Ovary (tissue), 9 donors: ENCODE measurements around the gene PPP1R3F. TPM values are rescaled to one million over a fixed set of nuclear protein-coding genes. Genes with fewer than 3 reads are reported as not detected.
"Not testable (repeated sequence)": the region's sequence is repeated elsewhere in the genome, so short reads cannot be mapped to it uniquely, and the experiment has no call there.

Source experiments
- DNase-seq, 5 donors: peaks; one replicate each; pipeline ENCODE4 v3.0.0-alpha.2; 2019 to 2020
- H3K27ac ChIP-seq, 2 donors: fragments of 200-600 bp; one replicate each; pipeline versions ENCODE4 v1.5.1 to v1.8.0; 2019 to 2022
- H3K27me3 ChIP-seq: fragments of 200-600 bp; one replicate; pipeline ENCODE4 v1.8.0; 2022
- H3K36me3 ChIP-seq: fragments of 200-600 bp; sonication (generic); one replicate; pipeline ENCODE4 v1.5.1; 2019
- H3K4me1 ChIP-seq: one replicate; pipeline ENCODE4 v1.8.1; 2013; ENCODE audit warnings: mild to moderate bottlenecking, moderate library complexity; ENCODE audit not compliant: insufficient read depth
- H3K4me3 ChIP-seq: fragments of 200-600 bp; sonication (generic); one replicate; pipeline ENCODE4 v1.5.1; 2017
- H3K9me3 ChIP-seq, 2 donors: fragments of 200-600 bp in 1 of 2; sonication (generic) in 1 of 2; one replicate each; pipeline versions ENCODE4 v1.5.1 to v1.8.1; 2013 to 2019; ENCODE audit warnings: mild to moderate bottlenecking in 1 of 2, moderate library complexity in 1 of 2
- CTCF ChIP-seq, 3 donors: fragments of 450-650 bp in 2 of 3; fragments of 200-600 bp in 1 of 3; IDR thresholded peaks; one replicate each; pipeline versions ENCODE4 v1.5.1 to v1.8.0; 2016 to 2022; ENCODE audit warnings: antibody characterized with exemption in 3 of 3, mild to moderate bottlenecking in 1 of 3
- EP300 ChIP-seq: sonication (generic); formaldehyde crosslinking; IDR thresholded peaks from one replicate; pipeline ENCODE4 v1.6.1; 2017; ENCODE audit warnings: antibody characterized with exemption
- POLR2A ChIP-seq: fragments of 450-650 bp; IDR thresholded peaks from one replicate; pipeline ENCODE4 v1.6.1; 2017; ENCODE audit warnings: antibody characterized with exemption, mild to moderate bottlenecking, moderate library complexity
- WGBS, 3 donors: extraction: QIAGEN DNeasy Blood & Tissue Kit in 1 of 3; methylation state at CpG; one replicate each; pipeline versions ENCODE4 v1.1.5 to v1.1.7; 2013 to 2017; 5-methylcytosine and 5-hydroxymethylcytosine counted together
- intact Hi-C, 4 donors: fragments of 100-400 bp; cut with DNase I; formaldehyde crosslinking; loops; one replicate each; pipeline versions ENCODE4 v1.11.0 to v1.15.1; 2022 to 2023
- polyA plus RNA-seq, 2 donors: library from polyadenylated mRNA; stranded (reverse); fragments of 200-250 nt in 1 of 2; fragments of 350-450 nt in 1 of 2; fragmentation: Illumina TruSeq in 1 of 2; extraction: RNeasy Lipid Tissue Mini Kit (QIAGEN cat#74804) in 1 of 2; gene quantifications; one replicate each; pipeline ENCODE4 v1.2.3, GENCODE V29; 2013 to 2014
- total RNA-seq, 7 donors: library from RNA; depleted of rRNA in 2 of 7; stranded (reverse); fragments of >200 nt in 2 of 7; fragmentation: NEBNext Ultra II Directional in 3 of 7; extraction: Animal tissue kit (Norgen Biotek cat#: 25700) in 3 of 7; gene quantifications; one replicate each; pipeline versions ENCODE4 v1.1.0 to v1.2.4, GENCODE V29; 2016 to 2023
- donor health status: DM: no; HTN: no; CAD: no; lungs with moderate emphysema.
- donor health status: DM: no; HTN: no; CAD: no.
- donor health status: Bipolar disorder and iron deficiency.
- donor health status: DM: yes; HTN: yes; CAD: no.
- donor health status: DM: no; HTN: no; CAD: no.
- donor health status: DM: yes; HTN: yes; CAD: no.

PPP1R3F gene
- total and polyA plus RNA-seq, 9 donors: 1.7 to 16.1 (median 12.3) TPM

GRCh38 chrX:49290215-49290614 is 20.6 kb downstream of the PPP1R3F start:
- 50 to 64% (median 56%) methylated on average over 7 of the region's 7 CpGs for WGBS, 3 donors
- Histone ChIP-seq H3K27ac (no peak overlapping the region), H3K36me3 (no peaks in the 10 kb centered on the region), H3K4me3 (no peak overlapping the region), H3K4me1 (no peaks in the 10 kb centered on the region), H3K9me3 (no peaks in the 10 kb centered on the region), H3K27me3 (no peaks in the 10 kb centered on the region)
- TF ChIP-seq POLR2A (no peak), CTCF (IDR thresholded peaks at IDR 0.05) (no peak), EP300 (no peak)
- intact Hi-C loops: loop anchor here in 1 of 4 donors (10.0 kb wide), 1 partner anchor 465 kb away; no protein-coding TSS in a partner anchor
- DNase-seq: no peak

- no peaks in the 10 kb centered on the region for H3K36me3 ChIP-seq
- DNase-seq: peak; percentile 50 to 71 (median 60)
- no peaks in the 10 kb centered on the region for H3K4me1 ChIP-seq
- H3K9me3 ChIP-seq: no peaks in the 10 kb centered on the region
- no peak overlapping the region for H3K27ac ChIP-seq
- TF ChIP-seq CTCF (IDR thresholded peaks at IDR 0.05) (peak; percentile 31 to 42 (median 31)), POLR2A (no peak)
- H3K27me3 ChIP-seq: no peaks in the 10 kb centered on the region
- H3K4me3 ChIP-seq: no peak overlapping the region
- intact Hi-C loops: loop anchor here in 1 of 4 donors (10.0 kb wide), 1 partner anchor 463 kb away; no protein-coding TSS in a partner anchor
- WGBS, 3 donors: 26 to 40% (median 39%) methylated on average over 11 of the region's 11 CpGs
Measured at GRCh38 chrX:49291615-49292337, 22.2 kb downstream of the PPP1R3F start.

- Histone ChIP-seq H3K27me3 (no peaks in the 10 kb centered on the region), H3K4me1 (no peaks in the 10 kb centered on the region), H3K9me3 (no peaks in the 10 kb centered on the region), H3K4me3 (no peak overlapping the region), H3K27ac (no peak overlapping the region), H3K36me3 (no peaks in the 10 kb centered on the region)
- 61 to 73% (median 68%) methylated on average over 17 of the region's 17 CpGs for WGBS, 3 donors
- no peak for TF ChIP-seq EP300
- no peak for TF ChIP-seq CTCF (IDR thresholded peaks at IDR 0.05)
- no peak for TF ChIP-seq POLR2A
- no peak for DNase-seq
- intact Hi-C loops: loop anchor here in 1 of 4 donors (10.0 kb wide), 1 partner anchor 462 kb away; no protein-coding TSS in a partner anchor
Measured at GRCh38 chrX:49292400-49293362, 23.1 kb downstream of the PPP1R3F start.

GRCh38 chrX:49299293-49299692 is 29.7 kb downstream of the PPP1R3F start:
- H3K4me1 ChIP-seq, H3K27ac ChIP-seq, H3K9me3 ChIP-seq, H3K27me3 ChIP-seq, H3K36me3 ChIP-seq, DNase-seq, H3K4me3 ChIP-seq: not testable (repeated sequence)
- intact Hi-C loops: loop anchor here in 1 of 4 donors (10.0 kb wide), 1 partner anchor 456 kb away; no protein-coding TSS in a partner anchor
- 84 to 95% (median 92%) methylated on average over 5 of the region's 5 CpGs for WGBS, 3 donors
